Heart left ventricle (tissue), 13 donors: ENCODE measurements around the gene STK11IP.

Experiments
- POLR2A ChIP-seq, 2 donors: fragments of 450-650 bp; IDR thresholded peaks; one replicate each; pipeline ENCODE4 v1.6.1; 2017; ENCODE audit warnings: antibody characterized with exemption in 2 of 2, mild to moderate bottlenecking in 2 of 2, moderate library complexity in 2 of 2
- TF ChIP-seq, protein P1 (sequence below), 12 donors: fragments of 200-600 bp; sonication (generic) in 4 of 12; IDR thresholded peaks; one replicate each; pipeline versions ENCODE4 v1.5.0 to v1.8.0; 2018 to 2022; ENCODE audit warnings: antibody characterized with exemption in 12 of 12, mild to moderate bottlenecking in 5 of 12
- donor health status: ischemic (EF 13 %, LVEDD 7.1; RV severe dilation, severe dysfunction).
- donor health status: DM: no; HTN: yes; CAD: no.
- donor health status: DM: no; HTN: no; CAD: no.
- donor health status: ischemic (EF 25% LVEDD 6.9; RV normal size, moderate dysfunction).
- donor health status: ischemic (EF 25% LVEDD 5.7; RV mildly dilated, moderate dysfunction).
- donor health status: ischemic (EF 35%, LVEDD 5.7; RV mildly dilated, moderate dysfunction).
- donor health status: nonischemic (EF 11% LVEDD 7.7; RV severe dilation, severe dysfunction).
- donor health status: DM: yes; HTN: yes; CAD: no.
- donor health status: PGD.
- donor health status: ischemic (EF 29% LVEDD 5.4; RV normal size, mild dysfunction).
- donor health status: nonischemic (EF 23%, LVEDD 6.1; RV moderate dilation, normal function).

GRCh38 chr2:219632760-219633105 lies 35.1 kb downstream of the STK11IP start:
- TF ChIP-seq, protein P1, sequence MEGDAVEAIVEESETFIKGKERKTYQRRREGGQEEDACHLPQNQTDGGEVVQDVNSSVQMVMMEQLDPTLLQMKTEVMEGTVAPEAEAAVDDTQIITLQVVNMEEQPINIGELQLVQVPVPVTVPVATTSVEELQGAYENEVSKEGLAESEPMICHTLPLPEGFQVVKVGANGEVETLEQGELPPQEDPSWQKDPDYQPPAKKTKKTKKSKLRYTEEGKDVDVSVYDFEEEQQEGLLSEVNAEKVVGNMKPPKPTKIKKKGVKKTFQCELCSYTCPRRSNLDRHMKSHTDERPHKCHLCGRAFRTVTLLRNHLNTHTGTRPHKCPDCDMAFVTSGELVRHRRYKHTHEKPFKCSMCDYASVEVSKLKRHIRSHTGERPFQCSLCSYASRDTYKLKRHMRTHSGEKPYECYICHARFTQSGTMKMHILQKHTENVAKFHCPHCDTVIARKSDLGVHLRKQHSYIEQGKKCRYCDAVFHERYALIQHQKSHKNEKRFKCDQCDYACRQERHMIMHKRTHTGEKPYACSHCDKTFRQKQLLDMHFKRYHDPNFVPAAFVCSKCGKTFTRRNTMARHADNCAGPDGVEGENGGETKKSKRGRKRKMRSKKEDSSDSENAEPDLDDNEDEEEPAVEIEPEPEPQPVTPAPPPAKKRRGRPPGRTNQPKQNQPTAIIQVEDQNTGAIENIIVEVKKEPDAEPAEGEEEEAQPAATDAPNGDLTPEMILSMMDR (IDR thresholded peaks at IDR 0.05): no peak
- TF ChIP-seq POLR2A (IDR thresholded peaks at IDR 0.05): no peak
